ENCODE results near the gene ATXN1. TPM values are rescaled to one million over a fixed set of nuclear protein-coding genes. Genes with fewer than 3 reads are reported as not detected.

ATXN1 gene
- total RNA-seq, 1 experiment from 2014 or later = 27.0 TPM

- no peaks in the 10 kb centered on the region for H3K9me2 ChIP-seq (replicated peaks; ENCODE audit: low read length)
- H3K9me3 ChIP-seq (ENCODE audit: low read length) = no peaks in the 10 kb centered on the region
- H3K79me2 ChIP-seq (ENCODE audit: low read length) = no peaks in the 10 kb centered on the region
- POLR2A ChIA-PET (ENCODE audit: unreplicated experiment) = no interaction called here
- H3K27ac ChIP-seq (ENCODE audit: low read length) = no peak overlapping the region
- no TSS peak for BruUV-seq (replicated peaks)
- CTCF ChIA-PET = no interaction called here
- no peak for ATAC-seq
- H3K9ac ChIP-seq (ENCODE audit: low read length) = no peak overlapping the region
- no peaks in the 10 kb centered on the region; the same call in 1 of the 2 replicates for H3K36me3 ChIP-seq (ENCODE audit: low read depth, low read length)
- H3F3A ChIP-seq (ENCODE audit: low read length, unreplicated experiment) = no peaks in the 10 kb centered on the region
- intact Hi-C loops (cut with micrococcal nuclease) = no loop called here
- no peak overlapping the region for H3K4me3 ChIP-seq (ENCODE audit: low read length)
- peaks cover 5% of the 10 kb centered on the region for H3K4me1 ChIP-seq (ENCODE audit: insufficient read depth, low read length)
- no peak for DNase-seq
- no peaks in the 10 kb centered on the region for H3K27me3 ChIP-seq (ENCODE audit: low read length)
- no peak for TF ChIP-seq CTCF (conservative IDR thresholded peaks at IDR 0.05; ENCODE audit: low read depth, low read length)
- TF ChIP-seq EZH2 (IDR thresholded peaks at IDR 0.05; ENCODE audit: low read length, unreplicated experiment) = no peak
- no peak for TF ChIP-seq EZH2phosphoT487 (IDR thresholded peaks at IDR 0.05; ENCODE audit: borderline replicate concordance, low read length)
- no peak overlapping the region for H2AFZ ChIP-seq (ENCODE audit: low read length)
- H3K4me2 ChIP-seq (ENCODE audit: low read length) = no peak overlapping the region
- H4K20me1 ChIP-seq (ENCODE audit: low read length) = no peaks in the 10 kb centered on the region
Measured at GRCh38 chr6:16326531-16326930, 434.7 kb downstream of the ATXN1 start.

DNA sequence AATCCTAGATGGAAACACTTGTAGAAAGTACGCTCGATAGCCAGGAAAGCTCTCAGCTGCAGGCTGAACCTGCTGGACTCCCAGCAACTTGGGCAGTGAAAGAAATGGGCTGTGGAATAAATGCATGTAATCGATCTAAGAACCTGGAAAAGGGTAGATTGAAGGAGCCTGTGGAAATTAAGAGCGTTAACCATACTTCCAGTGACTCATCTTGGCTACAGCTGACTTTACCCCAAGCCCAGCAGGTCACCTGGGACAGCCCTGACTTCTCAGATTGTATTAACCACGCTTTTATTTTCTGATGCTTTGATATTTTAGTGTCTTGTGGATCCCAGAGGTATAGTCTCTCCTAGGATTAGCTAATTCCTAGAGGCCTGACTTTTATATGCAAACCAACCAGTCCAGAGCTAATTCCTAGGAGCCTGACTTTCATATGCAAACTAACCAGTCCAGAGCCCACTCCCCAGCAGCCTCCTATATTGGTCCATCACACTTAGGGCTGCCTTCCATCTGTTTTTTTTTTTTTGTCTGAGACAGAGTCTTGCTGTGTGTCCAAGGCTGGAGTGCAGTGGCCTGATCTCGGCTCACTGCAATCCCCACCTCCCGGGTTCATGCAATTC is 436.5 kb downstream of the ATXN1 start:
- Histone ChIP-seq H3K27me3 (ENCODE audit: low read length) (no peaks in the 10 kb centered on the region), H3K9me2 (replicated peaks; ENCODE audit: low read length) (no peaks in the 10 kb centered on the region), H3K79me2 (ENCODE audit: low read length) (no peaks in the 10 kb centered on the region), H3K27ac (ENCODE audit: low read length) (no peak overlapping the region), H3K36me3 (ENCODE audit: low read depth, low read length) (no peaks in the 10 kb centered on the region; the same call in 1 of the 2 replicates), H3K4me1 (ENCODE audit: insufficient read depth, low read length) (peaks cover 17% of the 10 kb centered on the region), H3K4me2 (ENCODE audit: low read length) (no peak overlapping the region), H3F3A (ENCODE audit: low read length, unreplicated experiment) (no peaks in the 10 kb centered on the region), H3K9me3 (ENCODE audit: low read length) (no peaks in the 10 kb centered on the region), H3K9ac (ENCODE audit: low read length) (no peak overlapping the region), H3K4me3 (ENCODE audit: low read length) (no peak overlapping the region), H4K20me1 (ENCODE audit: low read length) (no peaks in the 10 kb centered on the region), H2AFZ (ENCODE audit: low read length) (no peak overlapping the region)
- ChIA-PET CTCF (no interaction called here), POLR2A (ENCODE audit: unreplicated experiment) (no interaction called here)
- BruUV-seq (replicated peaks) = no TSS peak
- ATAC-seq = no peak
- no peak for TF ChIP-seq EZH2phosphoT487 (IDR thresholded peaks at IDR 0.05; ENCODE audit: borderline replicate concordance, low read length)
- TF ChIP-seq CTCF (conservative IDR thresholded peaks at IDR 0.05; ENCODE audit: low read depth, low read length) = no peak
- no peak for TF ChIP-seq EZH2 (IDR thresholded peaks at IDR 0.05; ENCODE audit: low read length, unreplicated experiment)
- DNase-seq = peak; percentile 9
- intact Hi-C loops (cut with micrococcal nuclease) = no loop called here

DNA sequence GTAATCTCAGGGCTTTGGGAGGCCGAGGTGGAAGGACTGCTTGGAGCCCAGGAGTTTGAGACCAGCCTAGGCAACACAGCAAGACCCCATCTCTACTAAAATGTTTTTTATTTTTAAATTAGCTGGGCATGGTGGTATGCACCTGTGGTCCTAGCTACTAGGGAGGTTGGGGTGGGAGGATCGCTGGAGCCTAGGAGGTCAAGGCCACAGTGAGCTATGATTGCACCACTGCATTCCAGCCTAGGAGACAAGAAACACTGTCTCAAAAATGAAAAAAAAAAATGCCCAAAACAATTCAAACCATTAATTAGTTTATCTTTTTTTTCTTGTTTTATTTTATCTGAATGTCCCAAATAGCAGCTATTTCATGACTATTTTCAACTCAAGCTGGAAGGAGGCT is 437.1 kb downstream of the ATXN1 start:
- Histone ChIP-seq H4K20me1 (ENCODE audit: low read length) (no peaks in the 10 kb centered on the region), H3K27ac (ENCODE audit: low read length) (no peak overlapping the region), H2AFZ (ENCODE audit: low read length) (no peak overlapping the region), H3K9me3 (ENCODE audit: low read length) (no peaks in the 10 kb centered on the region), H3F3A (ENCODE audit: low read length, unreplicated experiment) (no peaks in the 10 kb centered on the region), H3K9ac (ENCODE audit: low read length) (no peak overlapping the region), H3K36me3 (ENCODE audit: low read depth, low read length) (no peaks in the 10 kb centered on the region; the same call in 1 of the 2 replicates), H3K27me3 (ENCODE audit: low read length) (no peaks in the 10 kb centered on the region), H3K79me2 (ENCODE audit: low read length) (no peaks in the 10 kb centered on the region), H3K4me2 (ENCODE audit: low read length) (no peak overlapping the region), H3K9me2 (replicated peaks; ENCODE audit: low read length) (no peaks in the 10 kb centered on the region), H3K4me1 (ENCODE audit: insufficient read depth, low read length) (peaks cover 23% of the 10 kb centered on the region), H3K4me3 (ENCODE audit: low read length) (no peak overlapping the region)
- no peak for ATAC-seq
- no peak for DNase-seq
- POLR2A ChIA-PET (ENCODE audit: unreplicated experiment) = no interaction called here
- intact Hi-C loops (cut with micrococcal nuclease) = no loop called here
- CTCF ChIA-PET = no interaction called here
- BruUV-seq (replicated peaks) = no TSS peak
- TF ChIP-seq EZH2 (IDR thresholded peaks at IDR 0.05; ENCODE audit: low read length, unreplicated experiment) (no peak), CTCF (conservative IDR thresholded peaks at IDR 0.05; ENCODE audit: low read depth, low read length) (no peak), EZH2phosphoT487 (IDR thresholded peaks at IDR 0.05; ENCODE audit: borderline replicate concordance, low read length) (no peak)

Measured in PC-3 (cell line).